RKO (cell line): ENCODE results near the gene CCR9.

Experiments
- DNase-seq: peaks from one replicate; pipeline ENCODE4 v3.0.0-alpha.2; 2016; ENCODE audit warnings: low spot score

The CCR9 gene

GRCh38 chr3:45908761-45909160, 22.4 kb downstream of the CCR9 start:
- no peak for DNase-seq

GRCh38 chr3:45909542-45909941, 23.2 kb downstream of the CCR9 start:
- DNase-seq, result no peak

GRCh38 chr3:45910892-45911291, 24.5 kb downstream of the CCR9 start:
- DNase-seq, result no peak

DNA sequence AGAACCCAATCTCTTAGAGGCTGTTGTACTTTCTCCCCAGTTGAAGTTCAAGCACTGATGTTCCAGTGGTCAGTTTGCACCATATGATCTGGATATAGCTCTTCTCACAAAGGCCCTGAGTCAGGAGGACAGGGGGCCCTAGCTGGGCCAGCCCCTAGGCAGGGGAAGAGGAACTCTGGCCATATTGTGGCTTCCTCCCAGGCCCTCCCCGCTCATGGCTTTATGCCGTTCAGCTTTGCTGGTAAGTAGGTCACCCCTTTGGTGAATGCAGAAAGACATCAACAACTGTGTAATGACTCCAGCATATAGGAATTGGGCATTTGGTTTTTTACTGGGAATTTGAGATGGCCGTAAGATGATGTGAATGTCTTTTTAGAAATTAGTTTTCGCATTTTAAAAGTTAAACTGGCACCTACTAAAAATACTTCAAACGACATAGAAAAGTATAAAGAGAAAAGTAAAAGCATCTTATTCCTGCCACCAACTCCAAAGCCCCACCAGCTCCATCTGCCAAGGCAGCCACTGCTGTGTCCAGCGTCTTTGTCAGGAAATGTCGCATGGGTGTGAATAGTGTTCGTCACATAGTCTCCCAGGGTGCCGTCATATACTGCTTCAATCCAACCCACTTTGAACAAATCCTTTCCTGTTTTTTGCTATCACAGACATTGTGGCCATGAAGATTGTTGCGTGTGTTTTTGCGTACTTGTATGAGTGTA, 25.3 kb downstream of the CCR9 start:
- no peak for DNase-seq

GRCh38 chr3:45912435-45912834, 26.1 kb downstream of the CCR9 start:
- DNase-seq, result no peak

DNA sequence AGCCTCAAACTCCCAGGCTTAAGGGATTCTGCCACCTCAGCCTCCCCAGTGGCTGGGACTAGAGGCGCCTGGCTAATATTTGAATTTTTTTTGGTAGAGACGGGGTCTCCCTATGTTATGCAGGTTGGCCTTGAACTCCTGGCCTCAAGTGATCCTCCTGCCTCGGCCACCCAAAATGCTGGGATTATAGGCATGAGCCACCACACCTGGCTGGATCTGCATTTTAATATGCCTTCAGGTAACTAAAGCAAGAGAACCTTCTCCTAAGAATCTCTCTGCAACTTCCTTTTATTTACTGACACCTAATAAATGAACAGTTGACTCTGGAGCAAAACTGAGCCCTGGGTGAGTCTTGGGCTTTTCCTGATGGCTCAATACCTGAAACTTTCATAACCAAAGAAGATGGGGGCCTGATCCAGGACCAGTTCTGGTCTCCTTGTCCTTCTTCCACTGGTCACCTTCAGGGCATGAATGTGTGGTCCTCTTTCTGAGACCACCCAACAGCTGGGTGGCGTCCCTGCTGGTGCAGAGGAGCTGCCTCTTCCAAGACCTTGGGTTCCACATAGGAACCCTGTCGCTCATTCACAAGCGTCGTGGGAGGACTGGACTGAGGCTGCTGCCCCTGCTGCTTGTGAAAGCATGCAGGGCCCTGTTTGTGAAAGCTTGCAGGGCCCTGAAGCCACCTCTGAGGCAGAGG, 28.2 kb downstream of the CCR9 start:
- no peak for DNase-seq

GRCh38 chr3:45915059-45915439, 28.7 kb downstream of the CCR9 start:
- no peak for DNase-seq

GRCh38 chr3:45915518-45916231, 29.3 kb downstream of the CCR9 start:
- peak; percentile 6 for DNase-seq

- DNase-seq, result no peak
These were observed 31.0 kb downstream of the CCR9 start for GRCh38 chr3:45917146-45917898.

- no peak for DNase-seq
These were observed 35.1 kb downstream of the CCR9 start for GRCh38 chr3:45921158-45922038.

- DNase-seq, result no peak
These were observed 35.6 kb downstream of the CCR9 start for GRCh38 chr3:45922039-45922326.

- no peak for DNase-seq
These were observed 36.7 kb downstream of the CCR9 start for GRCh38 chr3:45922950-45923590.

DNA sequence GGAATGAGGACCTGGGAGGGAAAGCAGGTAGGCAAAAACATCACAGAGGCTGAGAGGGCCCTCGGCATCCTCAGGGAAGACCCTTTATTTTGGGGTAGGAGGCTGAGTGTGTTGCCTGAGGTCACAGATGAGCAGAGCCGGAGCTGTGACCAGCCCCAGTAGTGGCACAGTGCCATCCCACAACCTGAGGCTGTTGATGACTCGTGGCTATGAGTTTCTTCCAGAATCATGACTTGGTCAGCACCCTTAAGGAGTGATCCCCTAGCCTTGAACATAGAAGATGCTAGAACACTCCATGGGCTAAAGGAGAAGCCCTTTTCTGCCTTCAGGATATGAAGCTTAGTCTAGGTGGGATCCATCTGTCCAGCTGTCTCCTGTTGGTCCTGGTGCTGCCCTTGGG, 37.4 kb downstream of the CCR9 start:
- DNase-seq, result peak; percentile 75

DNA sequence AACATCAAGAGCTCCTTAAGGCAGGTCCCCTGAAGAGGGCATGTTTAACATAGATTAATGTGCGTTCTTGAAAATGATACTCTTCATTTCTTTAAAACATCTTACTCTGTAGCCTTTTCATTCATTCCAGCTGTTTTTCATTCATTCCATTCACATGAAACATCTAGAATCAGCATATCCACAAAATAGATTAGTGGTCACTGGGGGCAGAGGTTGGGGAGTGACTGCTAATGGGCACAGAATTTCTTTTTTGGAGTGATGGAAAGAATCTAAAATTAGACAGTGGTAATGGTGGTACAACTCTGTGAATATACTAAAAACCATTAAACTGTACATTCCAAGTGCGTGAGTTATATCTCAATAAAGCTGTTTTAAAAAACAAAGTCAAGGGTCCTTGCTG, 41.5 kb downstream of the CCR9 start:
- DNase-seq, result no peak

- peak; percentile 32 for DNase-seq
These were observed 42.8 kb downstream of the CCR9 start for GRCh38 chr3:45929042-45929679.

GRCh38 chr3:45931496-45931895, 45.2 kb downstream of the CCR9 start:
- DNase-seq, result no peak

DNA sequence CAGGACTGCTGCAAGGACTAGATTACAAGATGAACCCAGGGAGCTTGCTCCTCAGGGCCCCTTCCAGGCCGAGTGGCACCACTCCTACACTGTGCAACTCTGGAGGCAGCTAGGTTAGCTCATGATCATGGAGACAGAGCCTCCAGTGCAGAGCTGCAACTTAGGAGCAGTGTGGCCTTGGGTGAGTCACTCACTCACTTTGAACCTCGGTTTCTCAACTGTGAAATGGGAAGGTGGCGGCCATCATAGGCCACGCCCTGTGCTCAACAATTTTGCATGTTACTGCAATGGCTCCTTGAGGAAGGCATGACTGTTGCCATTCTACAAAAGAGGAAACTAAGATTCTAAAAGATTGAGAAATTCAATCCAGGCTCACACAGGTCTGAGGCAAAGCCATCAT, 45.8 kb downstream of the CCR9 start:
- DNase-seq, result no peak

DNA sequence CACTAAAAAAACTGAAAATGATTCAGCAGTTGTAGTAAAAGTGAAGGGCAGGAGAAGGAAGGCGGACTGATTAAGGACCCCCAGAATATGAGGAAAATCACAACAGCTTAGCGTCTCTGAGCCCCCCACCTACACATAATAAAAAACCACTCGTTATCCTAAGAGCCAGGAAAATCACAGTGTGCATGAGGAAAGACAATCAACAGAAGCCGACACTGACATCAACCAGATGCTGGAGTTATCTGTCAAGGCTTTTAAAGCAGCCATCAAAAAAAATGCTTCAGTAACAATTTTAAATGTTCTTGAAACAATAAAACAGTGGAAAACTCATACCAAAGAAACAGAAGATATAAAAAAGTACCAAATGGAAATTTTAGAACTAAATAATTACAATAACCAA, 47.2 kb downstream of the CCR9 start:
- DNase-seq, result no peak

- no peak for DNase-seq
These were observed 49.9 kb downstream of the CCR9 start for GRCh38 chr3:45936261-45936660.

- no peak for DNase-seq
These were observed 51.1 kb downstream of the CCR9 start for GRCh38 chr3:45937206-45938042.
